Parathyroid adenoma (tissue), 2 donors: ENCODE measurements around the gene PRRT3.
A peak's percentile ranks its signal among the peaks of the same experiment; 100 is the strongest.

ENCODE experiments used
- H2AFZ ChIP-seq: fragments of 300-600 bp; sonication (generic); one replicate; pipeline ENCODE4 v1.7.0; 2017; ENCODE audit warnings: antibody characterized with exemption, mild to moderate bottlenecking
- H3K27ac ChIP-seq: fragments of 300-600 bp; sonication (generic); one replicate; pipeline ENCODE4 v1.7.0; 2017
- H3K27me3 ChIP-seq: fragments of 300-600 bp; sonication (generic); one replicate; pipeline ENCODE4 v1.7.0; 2017; ENCODE audit warnings: low read length; ENCODE audit not compliant: control insufficient read depth, insufficient read depth
- H3K36me3 ChIP-seq: fragments of 300-600 bp; sonication (generic); one replicate; pipeline ENCODE4 v1.7.0; 2017; ENCODE audit warnings: low read length; ENCODE audit not compliant: control insufficient read depth, insufficient read depth
- H3K4me1 ChIP-seq: fragments of 300-600 bp; sonication (generic); one replicate; pipeline ENCODE4 v1.7.0; 2017; ENCODE audit warnings: control low read depth
- H3K4me2 ChIP-seq: fragments of 300-600 bp; sonication (generic); one replicate; pipeline ENCODE4 v1.7.0; 2017; ENCODE audit warnings: low read length
- H3K4me3 ChIP-seq: fragments of 300-600 bp; sonication (generic); one replicate; pipeline ENCODE4 v1.7.0; 2017; ENCODE audit warnings: low read depth, low read length
- H3K79me2 ChIP-seq: fragments of 300-600 bp; sonication (generic); one replicate; pipeline ENCODE4 v1.7.0; 2017; ENCODE audit warnings: control low read depth
- H3K9ac ChIP-seq: fragments of 300-600 bp; sonication (generic); one replicate; pipeline ENCODE4 v1.7.0; 2017; ENCODE audit warnings: mild to moderate bottlenecking
- H3K9me3 ChIP-seq: fragments of 300-600 bp; sonication (generic); one replicate; pipeline ENCODE4 v1.7.0; 2017; ENCODE audit warnings: low read length; ENCODE audit not compliant: control insufficient read depth
- TF ChIP-seq, protein P1 (sequence below): fragments of 300-600 bp; sonication (generic); IDR thresholded peaks from one replicate; pipeline ENCODE4 v1.7.0; 2017; ENCODE audit warnings: antibody characterized with exemption, mild to moderate bottlenecking
- donor health status: primary hyperparathyroidism.

Gene PRRT3

DNA sequence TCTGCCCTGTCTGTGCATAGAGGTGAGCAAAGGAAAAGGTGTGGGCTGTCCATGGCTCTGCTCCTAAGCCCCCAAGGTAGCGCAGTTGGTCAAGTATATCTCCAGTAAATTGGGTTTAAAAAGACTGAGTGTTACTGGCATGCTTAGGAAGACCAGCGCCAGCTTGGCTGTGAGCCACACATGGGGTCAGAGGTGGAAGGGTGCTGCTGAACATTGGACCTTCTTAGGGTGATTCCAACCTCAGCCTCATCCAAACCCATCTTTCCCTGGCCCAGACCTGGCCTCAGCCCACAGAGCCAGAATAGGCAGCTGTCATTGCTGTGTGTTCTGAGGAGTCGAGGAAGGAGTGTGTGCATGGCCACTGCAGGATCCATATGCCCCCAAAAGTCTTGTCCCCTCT is 43.9 kb downstream of the PRRT3 start:
- H3K27ac ChIP-seq: no peak overlapping the region

DNA sequence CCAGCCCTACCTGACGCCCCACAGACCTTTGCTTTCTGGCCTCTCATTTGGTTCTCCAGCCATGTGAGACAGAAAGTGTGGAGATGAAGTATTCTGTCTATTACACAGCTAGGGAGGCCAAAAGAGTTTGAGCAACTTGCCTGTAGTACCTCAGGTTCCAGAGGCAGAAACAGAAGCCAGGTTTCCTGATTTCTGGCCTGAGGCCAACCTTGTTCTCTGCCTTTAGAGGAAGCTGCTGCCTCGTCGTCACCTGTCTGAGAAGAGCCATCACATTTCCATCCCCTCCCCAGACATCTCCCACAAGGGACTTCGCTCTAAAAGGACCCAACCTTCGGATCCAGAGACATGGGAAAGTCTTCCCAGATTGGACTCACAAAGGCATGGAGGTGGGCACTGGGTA is 45.7 kb downstream of the PRRT3 start:
- TF ChIP-seq, protein P1, sequence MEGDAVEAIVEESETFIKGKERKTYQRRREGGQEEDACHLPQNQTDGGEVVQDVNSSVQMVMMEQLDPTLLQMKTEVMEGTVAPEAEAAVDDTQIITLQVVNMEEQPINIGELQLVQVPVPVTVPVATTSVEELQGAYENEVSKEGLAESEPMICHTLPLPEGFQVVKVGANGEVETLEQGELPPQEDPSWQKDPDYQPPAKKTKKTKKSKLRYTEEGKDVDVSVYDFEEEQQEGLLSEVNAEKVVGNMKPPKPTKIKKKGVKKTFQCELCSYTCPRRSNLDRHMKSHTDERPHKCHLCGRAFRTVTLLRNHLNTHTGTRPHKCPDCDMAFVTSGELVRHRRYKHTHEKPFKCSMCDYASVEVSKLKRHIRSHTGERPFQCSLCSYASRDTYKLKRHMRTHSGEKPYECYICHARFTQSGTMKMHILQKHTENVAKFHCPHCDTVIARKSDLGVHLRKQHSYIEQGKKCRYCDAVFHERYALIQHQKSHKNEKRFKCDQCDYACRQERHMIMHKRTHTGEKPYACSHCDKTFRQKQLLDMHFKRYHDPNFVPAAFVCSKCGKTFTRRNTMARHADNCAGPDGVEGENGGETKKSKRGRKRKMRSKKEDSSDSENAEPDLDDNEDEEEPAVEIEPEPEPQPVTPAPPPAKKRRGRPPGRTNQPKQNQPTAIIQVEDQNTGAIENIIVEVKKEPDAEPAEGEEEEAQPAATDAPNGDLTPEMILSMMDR: no peak
- Histone ChIP-seq H2AFZ (no peak overlapping the region), H3K4me3 (no peak overlapping the region), H3K36me3 (no peaks in the 10 kb centered on the region), H3K27me3 (no peaks in the 10 kb centered on the region), H3K4me2 (no peak overlapping the region), H3K9me3 (no peaks in the 10 kb centered on the region), H3K27ac (no peak overlapping the region), H3K79me2 (no peaks in the 10 kb centered on the region), H3K9ac (no peak overlapping the region), H3K4me1 (no peaks in the 10 kb centered on the region)

More for the DNA sequence above, 43.9 kb downstream of the PRRT3 start:
- TF ChIP-seq, protein P1: no peak
- no peaks in the 10 kb centered on the region for H3K36me3 ChIP-seq
- no peaks in the 10 kb centered on the region for H3K9me3 ChIP-seq
- H3K9ac ChIP-seq: no peak overlapping the region
- H3K27me3 ChIP-seq: no peaks in the 10 kb centered on the region
- H2AFZ ChIP-seq: no peak overlapping the region
- no peaks in the 10 kb centered on the region for H3K79me2 ChIP-seq
- no peak overlapping the region for H3K4me3 ChIP-seq
- H3K4me2 ChIP-seq: no peak overlapping the region
- H3K4me1 ChIP-seq: peaks cover 4% of the 10 kb centered on the region

DNA sequence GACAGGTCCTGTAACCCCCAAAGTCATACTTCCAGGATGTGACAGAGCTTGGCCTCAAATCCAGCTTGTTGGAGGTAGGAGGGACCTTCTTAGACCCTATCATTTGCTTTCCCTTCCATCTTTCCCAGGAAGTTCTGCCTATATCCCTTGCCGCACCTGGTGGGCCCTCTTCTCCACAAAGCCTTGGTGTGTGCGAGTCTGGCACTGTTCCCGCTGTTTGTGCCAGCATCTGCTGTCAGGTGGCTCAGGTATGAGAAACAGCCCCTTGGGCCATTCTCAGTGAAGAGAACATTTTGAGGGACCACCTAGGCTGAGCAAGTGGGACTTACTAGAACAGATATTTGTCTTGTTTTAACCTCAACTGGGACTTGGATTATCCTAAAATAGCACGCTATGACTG is 48.3 kb downstream of the PRRT3 start:
- peak overlapping the region; percentile 65 for H3K4me2 ChIP-seq
- H3K4me1 ChIP-seq: no peaks in the 10 kb centered on the region
- H3K27me3 ChIP-seq: no peaks in the 10 kb centered on the region
- H3K9me3 ChIP-seq: no peaks in the 10 kb centered on the region
- no peaks in the 10 kb centered on the region for H3K79me2 ChIP-seq
- TF ChIP-seq, protein P1: no peak
- H3K36me3 ChIP-seq: no peaks in the 10 kb centered on the region
- no peak overlapping the region for H3K9ac ChIP-seq
- no peak overlapping the region for H3K4me3 ChIP-seq
- H3K27ac ChIP-seq: no peak overlapping the region
- no peak overlapping the region for H2AFZ ChIP-seq

DNA sequence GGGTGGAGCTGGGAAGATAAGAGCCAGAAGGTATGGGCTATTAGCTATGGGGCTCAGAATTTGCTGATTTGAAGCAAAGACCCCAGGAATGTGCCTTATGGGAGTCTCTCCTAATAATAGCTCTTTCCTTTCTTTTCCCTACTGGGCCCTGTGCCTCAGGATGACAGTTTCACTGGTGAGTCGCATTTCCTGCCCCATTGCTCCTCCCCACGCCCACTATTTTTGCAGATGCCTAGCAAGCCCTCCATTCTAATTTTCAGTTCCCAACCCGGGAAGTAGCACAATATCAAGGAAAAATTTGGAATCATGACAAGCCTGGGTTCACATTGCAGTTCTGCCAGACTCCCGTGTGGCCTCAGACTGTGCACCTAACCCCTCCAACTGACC is 49.0 kb downstream of the PRRT3 start:
- H3K27ac ChIP-seq: no peak overlapping the region

More for the DNA sequence above, 49.0 kb downstream of the PRRT3 start:
- H3K9me3 ChIP-seq: no peaks in the 10 kb centered on the region
- H3K27me3 ChIP-seq: no peaks in the 10 kb centered on the region
- no peaks in the 10 kb centered on the region for H3K36me3 ChIP-seq
- no peak overlapping the region for H2AFZ ChIP-seq
- no peak overlapping the region for H3K9ac ChIP-seq
- TF ChIP-seq, protein P1: no peak
- peak overlapping the region; percentile 60 for H3K4me3 ChIP-seq
- H3K79me2 ChIP-seq: peaks cover under 1% of the 10 kb centered on the region
- peak overlapping the region; percentile 65 for H3K4me2 ChIP-seq
- no peaks in the 10 kb centered on the region for H3K4me1 ChIP-seq
